HG03097 (cell line): ENCODE results near the gene MALL.
"Not testable (repeated sequence)": the region's sequence is repeated elsewhere in the genome, so short reads cannot be mapped to it uniquely, and the experiment has no call there.

Experiments
- ATAC-seq: cut with Tn5 transposase; IDR thresholded peaks from one replicate; pipeline ENCODE4 v1.9.1; 2021; ENCODE audit not compliant: unreplicated experiment, low FRiP score

MALL gene

DNA sequence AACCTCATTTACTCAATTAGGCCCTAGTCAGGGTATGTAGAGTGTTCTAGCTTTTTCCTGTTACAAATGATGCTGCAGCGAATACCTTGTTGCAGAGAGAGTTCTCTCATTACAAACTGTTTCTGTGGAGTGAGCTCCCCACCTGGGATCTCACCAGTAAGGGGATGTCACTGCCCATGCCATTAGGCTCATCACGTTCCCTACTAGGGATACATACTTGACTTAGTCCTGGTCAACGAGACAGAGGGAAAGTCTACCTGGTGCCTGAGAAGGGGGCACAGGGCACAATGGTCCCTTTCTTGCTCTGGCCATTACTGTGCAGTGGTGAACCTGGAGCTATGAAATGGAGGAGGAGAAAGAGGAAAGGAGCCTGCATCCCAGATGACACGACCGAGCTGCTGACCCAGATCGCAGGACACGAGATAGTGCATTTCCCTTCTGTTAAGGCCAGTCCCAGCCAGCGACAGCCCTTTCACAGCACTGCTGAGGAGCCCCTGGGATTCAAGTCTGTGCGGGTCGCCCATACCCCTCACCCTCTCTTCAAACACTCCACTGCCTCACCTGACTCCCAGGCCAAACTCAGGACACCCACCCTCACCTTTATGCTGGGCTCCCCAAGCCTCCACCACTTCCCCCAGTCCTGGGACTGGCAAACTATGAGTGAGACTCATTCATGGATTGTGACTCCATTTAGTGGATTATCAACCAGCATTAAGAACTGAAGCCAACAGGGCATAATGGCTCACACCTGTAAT, 16.0 kb downstream of the MALL start:
- no peak for ATAC-seq

GRCh38 chr2:110099038-110099425, 16.6 kb downstream of the MALL start:
- ATAC-seq: no peak

DNA sequence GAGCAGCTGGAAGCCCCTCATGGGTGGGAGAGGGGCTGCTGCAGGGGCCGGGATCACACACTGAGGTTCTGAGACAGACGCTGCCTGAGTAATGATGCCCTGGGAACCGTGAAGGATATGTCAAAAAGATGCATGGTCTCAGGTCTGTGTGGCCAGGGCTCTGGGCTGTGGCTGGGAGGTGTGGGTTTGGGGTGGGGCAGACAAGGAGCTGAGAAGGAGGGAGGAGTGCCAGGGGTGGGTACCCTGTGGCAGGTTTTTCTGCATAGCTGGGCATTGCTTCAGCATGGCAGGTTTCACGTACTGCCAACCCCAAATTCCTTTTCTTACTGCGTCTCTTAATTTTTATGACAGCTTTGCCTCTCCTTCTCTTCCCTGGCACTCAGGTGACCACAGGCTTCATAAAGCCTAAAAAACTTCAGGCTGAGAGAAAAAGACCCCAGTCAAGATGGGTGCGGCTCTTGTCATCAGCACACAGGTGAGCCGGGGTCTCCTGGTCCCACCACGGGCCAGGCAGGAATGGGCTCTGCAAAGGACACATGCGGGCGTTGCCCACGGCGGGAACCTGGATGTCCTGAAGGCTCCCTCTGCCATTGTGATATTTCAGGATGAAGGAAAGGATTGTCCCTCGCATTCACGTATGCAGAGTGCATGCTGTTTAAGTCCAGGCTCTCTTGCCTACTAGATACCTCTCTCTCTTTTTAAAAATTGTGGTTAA, 18.0 kb downstream of the MALL start:
- no peak for ATAC-seq

DNA sequence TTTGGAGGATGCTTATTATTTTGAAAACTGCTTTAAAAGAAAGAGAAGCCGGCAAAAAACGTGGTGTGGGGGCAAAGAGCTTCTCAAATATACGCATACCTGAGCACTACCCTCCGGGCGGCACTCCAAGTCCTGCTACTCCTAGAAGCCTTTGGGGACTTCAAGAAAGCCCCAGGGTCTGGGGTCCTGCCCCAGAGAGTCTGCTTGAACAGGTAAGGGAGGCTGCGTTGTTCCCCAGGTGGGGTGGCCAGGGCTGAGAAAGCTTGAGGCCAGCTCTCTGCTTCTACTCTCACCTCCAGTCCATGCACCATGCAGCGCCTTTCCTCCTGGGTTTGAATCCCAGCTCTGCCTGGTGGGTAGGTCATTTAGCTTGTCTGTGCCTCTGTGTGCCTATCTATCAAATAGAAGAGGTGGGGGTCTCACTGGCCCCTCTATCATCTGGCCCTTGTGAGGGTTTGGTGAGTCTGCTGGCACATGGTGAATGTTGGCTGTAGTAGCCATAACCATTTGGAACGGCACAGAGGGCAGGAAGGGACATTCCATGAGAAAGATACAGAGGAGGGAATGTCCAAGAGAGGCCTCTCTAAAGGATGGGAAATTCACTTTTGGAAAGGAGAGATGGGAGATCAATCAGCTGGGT, 19.5 kb downstream of the MALL start:
- no peak for ATAC-seq

DNA sequence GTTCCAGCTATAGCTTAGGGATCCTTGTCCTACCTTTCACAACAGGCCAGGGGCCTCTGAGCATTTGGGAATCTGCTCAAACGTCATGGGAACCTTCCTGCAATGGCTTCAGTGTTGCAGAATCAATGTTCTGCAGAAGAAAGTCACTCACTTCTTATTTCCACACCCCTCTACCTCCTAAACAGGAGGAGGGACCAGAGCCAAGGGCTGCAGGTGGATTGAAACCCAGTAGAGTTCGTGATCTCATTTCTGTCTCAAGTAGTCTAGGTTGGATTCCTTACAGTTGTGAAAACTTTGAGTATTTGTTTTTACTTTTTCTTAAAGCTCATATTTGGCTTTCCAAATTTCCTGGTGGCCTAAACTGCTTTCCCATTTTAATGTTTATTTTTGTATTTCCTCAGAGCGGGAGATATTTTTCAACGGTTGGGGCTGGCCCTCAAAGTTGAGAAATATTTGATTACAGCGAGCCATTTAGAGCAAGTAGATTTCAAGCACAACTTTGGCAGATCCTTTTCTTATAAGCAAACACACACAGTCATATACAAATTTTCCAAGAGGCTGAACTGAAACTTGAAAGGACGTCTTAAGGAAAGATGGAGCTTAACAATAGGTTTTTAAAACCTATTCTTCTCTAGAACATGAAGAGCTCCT, 20.6 kb downstream of the MALL start:
- ATAC-seq: not testable (repeated sequence)

- not testable (repeated sequence) for ATAC-seq
Measured at GRCh38 chr2:110093924-110094323, 21.7 kb downstream of the MALL start.

DNA sequence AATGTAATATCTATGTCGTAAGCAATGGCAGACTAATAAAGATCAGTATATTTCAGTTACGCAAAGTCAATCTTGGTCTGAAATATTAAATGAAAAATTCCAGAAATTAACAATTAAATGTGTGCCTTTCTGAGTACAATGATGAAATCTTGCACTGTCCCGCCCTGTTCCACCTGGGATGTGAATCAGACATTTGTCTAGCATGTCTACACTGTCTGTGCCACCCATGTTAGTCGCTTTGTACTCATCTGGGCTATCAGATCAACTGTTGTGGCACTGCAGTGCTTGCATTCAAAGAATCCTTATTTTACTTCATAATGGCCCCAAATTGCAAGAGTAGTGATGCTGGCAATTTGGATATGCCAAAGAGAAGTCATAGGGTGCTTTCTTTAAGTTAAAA, 25.5 kb downstream of the MALL start:
- not testable (repeated sequence) for ATAC-seq

DNA sequence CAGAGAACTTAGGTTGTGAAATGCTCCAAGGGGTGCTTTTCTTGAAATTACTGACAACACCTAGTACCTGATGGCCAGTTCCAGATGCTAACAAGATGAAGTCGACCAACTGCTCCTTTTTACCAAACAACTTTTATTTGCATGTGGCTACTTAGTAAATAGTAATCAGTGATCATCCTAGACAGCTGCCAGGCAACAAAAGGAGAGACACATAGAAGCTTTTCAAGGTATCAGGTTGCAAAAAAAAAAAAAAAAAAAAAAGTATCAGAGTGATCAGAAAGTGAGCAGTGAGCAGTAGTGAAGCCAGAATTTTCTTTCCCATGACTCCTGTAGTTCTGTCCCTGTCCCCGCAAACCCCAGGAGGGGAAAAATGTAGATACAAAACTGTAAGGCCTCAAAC, 31.9 kb downstream of the MALL start:
- not testable (repeated sequence) for ATAC-seq

DNA sequence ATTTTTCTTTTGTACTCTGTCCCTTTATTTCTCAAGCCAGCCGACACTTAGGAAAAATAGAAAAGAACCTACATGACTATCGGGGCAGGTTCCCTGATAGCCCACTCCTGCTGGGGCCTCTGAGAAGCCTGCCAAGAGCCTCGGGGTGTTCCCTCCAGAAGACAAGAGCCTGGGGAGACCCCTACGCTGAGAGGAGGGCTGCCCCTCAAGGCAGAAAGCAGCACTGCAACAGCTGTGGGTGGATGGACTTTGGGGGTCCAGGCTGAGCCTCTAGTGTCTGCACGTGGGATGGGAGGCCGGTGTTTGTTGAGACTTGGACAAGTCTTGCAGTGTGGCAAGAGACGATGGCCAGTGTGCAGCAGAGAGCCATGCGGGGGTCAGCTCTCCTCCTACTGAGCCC, 32.5 kb downstream of the MALL start:
- not testable (repeated sequence) for ATAC-seq

DNA sequence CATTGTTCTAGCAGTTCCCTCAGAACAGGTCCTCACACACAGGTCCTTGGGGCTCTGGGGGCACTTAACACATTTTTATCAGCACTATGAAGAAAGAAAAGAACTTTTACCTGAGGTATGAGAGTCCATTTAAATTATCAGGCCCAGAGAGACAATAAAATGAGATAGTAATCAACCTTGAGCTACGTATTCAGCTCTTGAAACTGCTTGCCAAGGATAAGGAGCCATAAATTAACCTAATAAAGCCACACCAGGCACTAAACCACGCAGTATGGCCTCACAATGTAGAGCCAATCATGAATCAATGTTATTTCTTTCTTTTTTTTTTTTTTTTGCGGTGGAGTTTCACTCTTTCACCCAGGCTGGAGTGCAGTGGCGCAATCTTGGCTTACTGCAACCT, 37.5 kb downstream of the MALL start:
- ATAC-seq: not testable (repeated sequence)

DNA sequence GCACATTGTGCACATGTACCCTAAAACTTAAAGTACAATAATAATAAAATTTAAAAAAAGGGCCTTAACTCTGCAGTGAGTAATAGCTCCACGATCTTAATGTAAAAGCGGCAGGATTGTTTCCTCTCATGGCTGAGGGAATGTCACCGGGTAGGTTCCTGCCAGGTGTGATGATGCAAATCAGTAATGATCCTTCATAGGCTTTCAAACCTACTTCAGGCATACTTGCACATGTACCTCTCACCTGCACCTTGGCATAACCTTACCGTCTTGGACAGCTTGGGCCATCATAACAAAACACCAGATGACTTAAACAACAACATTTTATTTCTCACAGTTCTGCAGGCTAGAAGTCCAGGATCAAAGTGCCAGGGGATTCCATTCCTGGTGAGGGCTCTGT, 39.7 kb downstream of the MALL start:
- not testable (repeated sequence) for ATAC-seq

DNA sequence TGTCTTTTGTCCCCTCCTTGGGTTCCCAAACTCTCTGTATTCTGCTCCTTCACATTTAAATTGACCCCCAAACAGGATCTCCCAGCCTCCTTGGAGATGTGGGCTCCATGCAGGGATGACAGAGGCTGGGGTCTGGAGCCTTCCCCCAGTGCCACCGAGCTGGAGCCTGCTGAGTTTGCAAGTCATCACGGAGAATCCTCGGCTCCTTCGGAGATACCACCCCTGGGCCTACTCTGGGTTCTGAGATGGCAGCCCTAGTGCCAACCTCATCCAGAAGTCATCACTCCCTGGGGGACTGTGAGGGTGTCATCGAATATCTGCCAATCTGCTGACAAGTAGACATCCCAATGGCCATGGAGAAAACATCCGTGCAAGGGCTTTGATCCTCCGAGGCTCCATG, 45.8 kb downstream of the MALL start:
- ATAC-seq: not testable (repeated sequence)

DNA sequence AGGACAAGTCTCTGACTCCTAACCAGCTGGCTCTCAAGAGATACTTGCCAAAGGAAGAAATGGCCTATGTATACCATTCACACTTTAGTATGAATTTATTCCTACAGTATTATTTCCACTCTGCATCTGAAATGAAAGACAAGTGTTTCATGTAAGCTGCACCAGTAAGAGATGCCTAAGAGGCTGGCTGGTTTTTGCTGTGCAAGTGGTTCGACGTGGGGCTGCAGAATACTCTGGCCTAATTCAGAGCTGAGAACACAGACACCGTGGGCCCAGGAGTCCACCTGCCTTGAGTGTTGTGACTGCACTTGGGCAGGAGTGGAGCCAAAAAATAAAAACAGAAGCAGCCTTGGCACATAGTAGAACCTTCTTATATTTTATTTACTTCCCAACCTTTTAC, 47.5 kb downstream of the MALL start:
- ATAC-seq: not testable (repeated sequence)

DNA sequence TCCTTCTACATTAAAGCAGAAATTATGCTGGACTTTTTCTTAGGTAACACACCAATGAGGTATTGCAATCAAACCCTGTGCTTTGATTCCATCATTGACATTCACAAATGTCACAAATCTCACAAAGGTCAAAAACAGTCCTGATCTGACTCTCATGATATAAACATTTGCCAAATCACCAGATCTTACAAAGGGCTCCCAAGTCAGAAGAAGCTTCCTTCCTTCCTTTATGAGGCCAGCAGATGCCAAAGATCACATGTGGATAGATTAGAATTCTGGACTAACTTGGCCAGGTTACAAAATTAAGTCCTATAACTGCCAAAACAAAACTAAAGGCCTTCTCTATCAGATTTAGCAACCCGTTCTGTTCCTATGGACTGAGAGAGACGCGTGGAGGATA, 53.3 kb downstream of the MALL start:
- ATAC-seq: not testable (repeated sequence)

DNA sequence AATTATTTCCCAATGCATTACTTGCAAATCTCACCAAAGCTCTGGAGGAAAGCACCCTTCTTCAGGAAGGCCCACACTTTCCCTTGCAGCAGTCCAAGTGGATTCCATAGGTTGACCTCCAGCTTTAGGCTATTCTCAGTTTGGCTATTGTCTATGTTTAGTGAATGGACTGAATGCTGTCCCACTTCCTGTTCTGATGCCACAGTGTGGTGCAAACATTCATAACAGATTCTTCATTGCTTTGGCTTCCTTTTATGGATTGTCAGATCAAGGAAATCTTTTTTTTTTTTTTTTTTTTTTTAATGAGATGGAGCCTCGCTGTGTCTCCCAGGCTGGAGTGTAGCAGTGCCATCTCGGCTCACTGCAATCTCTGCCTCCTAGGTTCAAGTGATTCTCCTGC, 55.1 kb downstream of the MALL start:
- not testable (repeated sequence) for ATAC-seq

DNA sequence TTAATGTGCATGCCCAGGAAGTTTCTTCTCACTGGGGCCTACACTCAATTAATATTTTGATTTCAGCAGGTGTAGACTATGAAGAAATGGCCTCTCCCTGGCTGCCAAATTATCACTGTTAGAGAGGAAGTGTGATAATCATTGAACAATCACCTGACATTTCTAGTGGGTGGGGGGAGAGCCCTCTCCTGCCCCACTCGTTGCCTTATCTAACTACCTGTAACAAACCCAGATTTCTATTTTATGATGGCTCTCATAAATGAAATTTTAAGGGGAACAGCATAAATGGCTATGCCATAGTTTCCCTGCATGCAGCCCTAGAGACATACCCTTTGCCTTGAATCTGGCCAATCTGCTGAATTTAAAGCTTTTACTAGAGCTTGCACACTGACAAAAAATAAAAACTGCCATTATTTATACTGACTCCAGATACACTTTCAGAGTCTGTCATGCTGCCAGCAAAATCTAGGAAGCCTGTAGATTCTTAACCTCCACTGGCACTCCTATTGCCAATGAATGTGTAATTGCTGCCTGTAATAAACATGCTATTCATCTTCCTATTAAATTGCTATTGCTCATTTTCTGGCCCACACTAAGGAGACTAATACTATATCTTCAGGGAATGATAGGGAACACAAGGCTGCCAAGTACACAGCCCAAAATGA, 55.8 kb downstream of the MALL start:
- not testable (repeated sequence) for ATAC-seq

DNA sequence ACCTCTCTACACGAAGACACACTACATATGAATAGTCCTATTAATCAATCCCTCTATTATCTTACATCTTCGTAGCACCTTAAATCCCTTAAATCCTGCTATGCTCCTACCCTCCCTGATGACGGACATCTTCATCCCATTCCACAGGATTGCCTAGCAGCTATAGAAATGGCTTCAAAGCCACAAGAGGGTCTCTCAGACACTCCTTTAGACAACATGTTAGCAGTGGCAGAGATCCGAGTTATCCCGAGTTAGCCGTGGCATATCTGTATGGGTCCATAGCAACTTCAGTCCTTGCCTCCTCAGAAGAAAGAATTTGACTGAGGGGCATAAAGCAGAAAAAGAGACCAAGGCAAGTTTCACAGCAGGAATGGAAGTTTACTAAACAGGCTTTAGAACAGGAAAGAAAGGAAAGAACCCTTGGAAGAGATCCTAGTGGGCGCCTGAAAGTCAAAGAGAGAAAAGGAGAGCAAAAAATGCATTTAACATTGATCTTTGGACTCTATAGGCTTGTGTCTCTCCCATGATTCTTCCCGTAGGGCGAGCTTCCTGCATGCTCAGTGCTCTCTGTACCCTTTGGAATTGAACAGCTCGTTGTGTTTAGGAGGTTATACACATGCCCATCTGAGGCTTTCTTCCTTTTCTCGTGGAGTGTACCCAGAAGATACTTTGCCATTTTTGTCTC, 56.5 kb downstream of the MALL start:
- not testable (repeated sequence) for ATAC-seq

- ATAC-seq: not testable (repeated sequence)
Measured at GRCh38 chr2:110058034-110058433, 57.6 kb downstream of the MALL start.

DNA sequence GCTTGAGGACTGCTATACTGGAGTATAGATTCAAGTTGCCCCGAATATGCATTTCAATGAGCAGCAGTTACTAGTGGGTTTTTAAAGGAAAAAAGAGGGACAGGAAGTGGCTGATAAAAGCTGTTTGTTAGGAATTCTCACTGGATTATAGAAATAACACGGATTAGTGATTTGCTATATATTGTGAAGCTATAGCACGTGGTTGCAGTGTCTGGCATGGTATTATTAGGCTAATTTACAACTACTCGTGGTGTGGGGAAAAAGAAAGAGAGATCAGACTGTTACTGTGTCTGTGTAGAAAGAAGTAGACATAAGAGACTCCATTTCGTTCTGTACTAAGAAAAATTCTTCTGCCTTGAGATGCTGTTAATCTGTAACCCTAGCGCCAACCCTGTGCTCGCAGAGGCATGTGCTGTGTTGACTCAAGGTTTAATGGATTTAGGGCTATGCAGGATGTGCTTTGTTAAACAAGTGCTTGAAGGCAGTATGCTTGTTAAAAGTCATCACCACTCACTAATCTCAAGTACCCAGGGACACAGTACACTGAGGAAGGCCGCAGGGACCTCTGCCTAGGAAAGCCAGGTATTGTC, 59.7 kb downstream of the MALL start:
- not testable (repeated sequence) for ATAC-seq
